OCI-LY1 (cell line): ENCODE measurements around the gene SELP.

Experiments
- H2AFZ ChIP-seq: fragments of 200-600 bp; sonication (generic), shearing (Covaris generic); 2 replicates; pipeline ENCODE4 v1.6.0; 2014; ENCODE audit warnings: antibody characterized with exemption, mild to moderate bottlenecking, low read length
- H3F3A ChIP-seq: fragments of 200-600 bp; sonication (generic), shearing (Covaris generic); 2 replicates; pipeline ENCODE4 v1.6.0; 2014; ENCODE audit warnings: mild to moderate bottlenecking, antibody characterized with exemption, low read length, moderate library complexity; ENCODE audit not compliant: insufficient read depth
- H3K27ac ChIP-seq: fragments of 200-600 bp; sonication (generic); 2 replicates; pipeline ENCODE4 v1.5.1; 2014; ENCODE audit warnings: low read length, mixed run types, mild to moderate bottlenecking, low read depth; ENCODE audit not compliant: poor library complexity, severe bottlenecking
- H3K27me3 ChIP-seq: fragments of 200-600 bp; sonication (generic); 2 replicates; pipeline ENCODE4 v1.6.0; 2014; ENCODE audit warnings: antibody characterized with exemption, mild to moderate bottlenecking, low read length, moderate library complexity; ENCODE audit not compliant: insufficient read depth
- H3K36me3 ChIP-seq: fragments of 200-600 bp; sonication (generic); 2 replicates; pipeline ENCODE4 v1.6.1; 2014; ENCODE audit warnings: mild to moderate bottlenecking, antibody characterized with exemption, low read length, moderate library complexity, mixed read lengths; ENCODE audit not compliant: insufficient read depth
- H3K4me1 ChIP-seq: fragments of 200-600 bp; sonication (generic); 2 replicates; pipeline ENCODE4 v1.5.1; 2014; ENCODE audit warnings: mild to moderate bottlenecking, low read length, moderate library complexity; ENCODE audit not compliant: insufficient read depth, severe bottlenecking
- H3K4me2 ChIP-seq: fragments of 200-600 bp; sonication (generic), shearing (Covaris generic); 2 replicates; pipeline ENCODE4 v1.6.1; 2014; ENCODE audit warnings: low read length
- H3K4me3 ChIP-seq: fragments of 200-600 bp; sonication (generic); 2 replicates; pipeline ENCODE4 v1.5.1; 2014; ENCODE audit warnings: low read length, low read depth, mild to moderate bottlenecking, mixed read lengths; ENCODE audit not compliant: poor library complexity, severe bottlenecking
- H3K79me2 ChIP-seq: fragments of 200-600 bp; shearing (Covaris generic); 2 replicates; pipeline ENCODE4 v1.6.1; 2016; ENCODE audit warnings: mixed run types, low read length, mixed read lengths; ENCODE audit not compliant: insufficient read depth
- H3K9ac ChIP-seq: fragments of 200-600 bp; sonication (generic), shearing (Covaris generic); 2 replicates; pipeline ENCODE4 v1.6.1; 2014; ENCODE audit warnings: mild to moderate bottlenecking, low read length, mixed read lengths
- H3K9me2 ChIP-seq: fragments of 200-600 bp; sonication (generic), shearing (Covaris generic); 2 replicates; pipeline ENCODE4 v1.6.1; 2014; ENCODE audit warnings: low read depth, mild to moderate bottlenecking, low read length, mixed read lengths
- H3K9me3 ChIP-seq: fragments of 200-600 bp; shearing (Covaris generic); 2 replicates; pipeline ENCODE4 v1.6.1; 2014; ENCODE audit warnings: low read length, mixed read lengths
- H4K20me1 ChIP-seq: fragments of 200-600 bp; sonication (generic), shearing (Covaris generic); 2 replicates; pipeline ENCODE4 v1.6.0; 2016; ENCODE audit warnings: mild to moderate bottlenecking, low read length; ENCODE audit not compliant: insufficient read depth
- EZH2 ChIP-seq: fragments of 200-600 bp; sonication (generic), shearing (Covaris generic); IDR thresholded peaks from 2 replicates; pipeline ENCODE4 v1.8.0; 2017; ENCODE audit warnings: borderline replicate concordance, mixed run types, mild to moderate bottlenecking, antibody characterized with exemption, low read length, moderate library complexity, mixed read lengths
- TF ChIP-seq, protein P1 (sequence below): fragments of 200-600 bp; sonication (generic), shearing (Covaris generic); IDR thresholded peaks from 2 replicates; pipeline ENCODE4 v1.5.1; 2017; ENCODE audit warnings: mild to moderate bottlenecking, antibody characterized with exemption, low read length, moderate library complexity, mixed read lengths

The SELP gene

GRCh38 chr1:169644297-169644696, 14.4 kb upstream of the SELP start:
- no peak overlapping the region for H3K4me3 ChIP-seq
- H3K36me3 ChIP-seq, result no peaks in the 10 kb centered on the region
- H3K27me3 ChIP-seq, result no peaks in the 10 kb centered on the region
- H3K27ac ChIP-seq, result no peak overlapping the region
- H3K4me2 ChIP-seq, result no peak overlapping the region
- H3K9me3 ChIP-seq, result no peaks in the 10 kb centered on the region
- no peaks in the 10 kb centered on the region for H3K9me2 ChIP-seq
- no peaks in the 10 kb centered on the region for H3F3A ChIP-seq
- no peaks in the 10 kb centered on the region for H3K79me2 ChIP-seq
- H2AFZ ChIP-seq, result no peak overlapping the region
- TF ChIP-seq, protein P1, sequence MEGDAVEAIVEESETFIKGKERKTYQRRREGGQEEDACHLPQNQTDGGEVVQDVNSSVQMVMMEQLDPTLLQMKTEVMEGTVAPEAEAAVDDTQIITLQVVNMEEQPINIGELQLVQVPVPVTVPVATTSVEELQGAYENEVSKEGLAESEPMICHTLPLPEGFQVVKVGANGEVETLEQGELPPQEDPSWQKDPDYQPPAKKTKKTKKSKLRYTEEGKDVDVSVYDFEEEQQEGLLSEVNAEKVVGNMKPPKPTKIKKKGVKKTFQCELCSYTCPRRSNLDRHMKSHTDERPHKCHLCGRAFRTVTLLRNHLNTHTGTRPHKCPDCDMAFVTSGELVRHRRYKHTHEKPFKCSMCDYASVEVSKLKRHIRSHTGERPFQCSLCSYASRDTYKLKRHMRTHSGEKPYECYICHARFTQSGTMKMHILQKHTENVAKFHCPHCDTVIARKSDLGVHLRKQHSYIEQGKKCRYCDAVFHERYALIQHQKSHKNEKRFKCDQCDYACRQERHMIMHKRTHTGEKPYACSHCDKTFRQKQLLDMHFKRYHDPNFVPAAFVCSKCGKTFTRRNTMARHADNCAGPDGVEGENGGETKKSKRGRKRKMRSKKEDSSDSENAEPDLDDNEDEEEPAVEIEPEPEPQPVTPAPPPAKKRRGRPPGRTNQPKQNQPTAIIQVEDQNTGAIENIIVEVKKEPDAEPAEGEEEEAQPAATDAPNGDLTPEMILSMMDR, result no peak
- TF ChIP-seq EZH2, result no peak
- H3K4me1 ChIP-seq, result no peaks in the 10 kb centered on the region
- H3K9ac ChIP-seq, result no peak overlapping the region
- H4K20me1 ChIP-seq, result no peaks in the 10 kb centered on the region

DNA sequence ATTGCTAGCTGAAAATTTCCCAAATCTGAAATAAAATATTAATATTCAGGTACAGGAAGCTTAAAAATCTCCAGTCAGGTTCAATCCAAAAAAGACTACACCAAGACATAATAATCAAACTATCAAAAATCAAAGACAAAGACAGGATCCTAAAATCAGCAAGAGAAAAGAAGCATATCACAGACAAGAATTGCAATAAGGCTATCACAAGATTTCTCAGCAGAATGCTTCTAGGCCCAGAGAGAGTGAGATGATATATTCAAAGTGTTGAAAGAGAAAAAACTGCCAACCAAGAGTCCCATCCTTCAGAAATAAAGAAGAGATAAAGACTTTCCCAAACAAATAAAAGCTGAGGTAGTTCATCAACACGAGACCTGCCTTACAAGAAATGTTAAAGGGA, 5.0 kb upstream of the SELP start:
- Histone ChIP-seq H3K4me2 (no peak overlapping the region), H3K27me3 (no peaks in the 10 kb centered on the region), H2AFZ (no peak overlapping the region), H3K27ac (no peak overlapping the region), H3K36me3 (no peaks in the 10 kb centered on the region), H3K9me3 (peaks cover 13% of the 10 kb centered on the region), H3K9me2 (no peaks in the 10 kb centered on the region), H3K4me1 (no peaks in the 10 kb centered on the region), H3K9ac (no peak overlapping the region), H4K20me1 (no peaks in the 10 kb centered on the region), H3K4me3 (no peak overlapping the region), H3F3A (no peaks in the 10 kb centered on the region), H3K79me2 (no peaks in the 10 kb centered on the region)
- no peak for TF ChIP-seq EZH2
- TF ChIP-seq, protein P1, result no peak

DNA sequence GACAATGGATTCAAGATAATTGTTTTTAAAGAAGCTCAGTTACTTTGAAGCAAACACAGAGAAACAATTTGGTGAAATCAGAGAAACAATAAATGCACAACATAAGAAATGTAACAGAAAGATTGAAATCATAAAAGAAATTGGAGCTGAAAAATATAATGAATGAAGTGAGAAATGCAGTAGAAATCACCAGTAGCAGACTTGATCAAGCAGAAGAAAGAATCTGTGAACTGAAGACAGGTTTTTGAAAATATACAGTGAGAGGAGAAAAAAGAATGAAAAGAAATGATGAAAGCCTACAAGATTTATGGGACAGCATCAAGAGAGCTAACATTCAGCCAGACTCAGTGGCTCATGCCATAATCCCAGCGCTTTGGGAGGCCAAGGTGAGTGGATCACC, 4.2 kb upstream of the SELP start:
- Histone ChIP-seq H3K9me3 (peaks cover 13% of the 10 kb centered on the region), H3K4me2 (no peak overlapping the region), H4K20me1 (no peaks in the 10 kb centered on the region), H3K4me3 (no peak overlapping the region), H3K9ac (no peak overlapping the region), H2AFZ (no peak overlapping the region), H3K27ac (no peak overlapping the region), H3K9me2 (no peaks in the 10 kb centered on the region), H3K27me3 (no peaks in the 10 kb centered on the region), H3K79me2 (no peaks in the 10 kb centered on the region), H3K4me1 (no peaks in the 10 kb centered on the region), H3K36me3 (no peaks in the 10 kb centered on the region), H3F3A (no peaks in the 10 kb centered on the region)
- no peak for TF ChIP-seq EZH2
- TF ChIP-seq, protein P1, result no peak
